Mammary epithelial cell (primary cell): Measurements from ENCODE around the gene STARD10.

Source experiments
- EZH2 ChIP-seq: IDR thresholded peaks from 2 replicates; pipeline ENCODE4 v1.6.1; 2012; ENCODE audit warnings: low read length, inconsistent platforms, borderline replicate concordance
- TF ChIP-seq, protein P1 (sequence below), 2 donors: IDR thresholded peaks in 1 of 2; conservative IDR thresholded peaks in 1 of 2; 2 replicates each; pipeline ENCODE4 v1.5.1; 2011 to 2012; ENCODE audit warnings: inconsistent platforms in 2 of 2, low read length in 2 of 2, mild to moderate bottlenecking in 2 of 2, control low read depth in 1 of 2, low read depth in 1 of 2; ENCODE audit not compliant: insufficient read depth in 1 of 2; ENCODE audit errors: extremely low read depth in 1 of 2

GRCh38 chr11:72780296-72781062, 13.4 kb downstream of the STARD10 start:
- TF ChIP-seq EZH2: no peak
- TF ChIP-seq, protein P1, sequence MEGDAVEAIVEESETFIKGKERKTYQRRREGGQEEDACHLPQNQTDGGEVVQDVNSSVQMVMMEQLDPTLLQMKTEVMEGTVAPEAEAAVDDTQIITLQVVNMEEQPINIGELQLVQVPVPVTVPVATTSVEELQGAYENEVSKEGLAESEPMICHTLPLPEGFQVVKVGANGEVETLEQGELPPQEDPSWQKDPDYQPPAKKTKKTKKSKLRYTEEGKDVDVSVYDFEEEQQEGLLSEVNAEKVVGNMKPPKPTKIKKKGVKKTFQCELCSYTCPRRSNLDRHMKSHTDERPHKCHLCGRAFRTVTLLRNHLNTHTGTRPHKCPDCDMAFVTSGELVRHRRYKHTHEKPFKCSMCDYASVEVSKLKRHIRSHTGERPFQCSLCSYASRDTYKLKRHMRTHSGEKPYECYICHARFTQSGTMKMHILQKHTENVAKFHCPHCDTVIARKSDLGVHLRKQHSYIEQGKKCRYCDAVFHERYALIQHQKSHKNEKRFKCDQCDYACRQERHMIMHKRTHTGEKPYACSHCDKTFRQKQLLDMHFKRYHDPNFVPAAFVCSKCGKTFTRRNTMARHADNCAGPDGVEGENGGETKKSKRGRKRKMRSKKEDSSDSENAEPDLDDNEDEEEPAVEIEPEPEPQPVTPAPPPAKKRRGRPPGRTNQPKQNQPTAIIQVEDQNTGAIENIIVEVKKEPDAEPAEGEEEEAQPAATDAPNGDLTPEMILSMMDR (conservative IDR thresholded peaks at IDR 0.05 in 1 of 2, IDR thresholded peaks at IDR 0.05 in 1 of 2; ENCODE audit: extremely low read depth in 1 of 2, insufficient read depth in 1 of 2, low read depth in 1 of 2, low read length in 2 of 2): no peak
